AG04449 (cell line): ENCODE data around the gene F2.

Experiments
- CTCF ChIA-PET: fragments of 350-600 bp; formaldehyde crosslinking; extraction: SDS; loops from one replicate; lab custom pipeline; 2021; ENCODE audit warnings: antibody characterized with exemption; lab: Yijun Ruan, JAX
- POLR2A ChIA-PET: fragments of 400-600, 350-600 bp; formaldehyde crosslinking; extraction: SDS; loops from one replicate; lab custom pipeline; 2020; ENCODE audit warnings: antibody characterized with exemption, inconsistent platforms; lab: Yijun Ruan, JAX
- DNase-seq: peaks from one replicate; pipeline ENCODE4 v3.0.0-alpha.2; 2010; ENCODE audit warnings: low read depth, low spot score
- H3K4me3 ChIP-seq: 2 replicates; pipeline ENCODE4 v1.5.1; 2011; ENCODE audit warnings: low read depth, mild to moderate bottlenecking, control low read depth, low read length
- CTCF ChIP-seq: IDR thresholded peaks from one replicate; pipeline ENCODE4 v1.5.1; 2011; ENCODE audit warnings: mild to moderate bottlenecking, moderate library complexity, low read length, control low read depth, inconsistent platforms; ENCODE audit not compliant: insufficient read depth; ENCODE audit errors: missing control alignments

F2 gene

GRCh38 chr11:46677991-46678740 lies 40.8 kb upstream of the F2 start:
- DNase-seq, result no peak
- POLR2A ChIA-PET, result interaction anchor here (1.2 kb wide), 1 partner anchor 9 kb away, joined by 3 read pairs; no protein-coding TSS in a partner anchor
- CTCF ChIA-PET, result no interaction called here
- no peak for TF ChIP-seq CTCF
- H3K4me3 ChIP-seq, result no peak overlapping the region

- ChIA-PET CTCF (no interaction called here), POLR2A (interaction anchor here (1.2 kb wide), 1 partner anchor 9 kb away, joined by 3 read pairs; no protein-coding TSS in a partner anchor)
- no peak for DNase-seq
- H3K4me3 ChIP-seq, result no peak overlapping the region
- no peak for TF ChIP-seq CTCF
Measured at GRCh38 chr11:46678741-46679130, 40.3 kb upstream of the F2 start.

- no peak for TF ChIP-seq CTCF
- DNase-seq, result no peak
- H3K4me3 ChIP-seq, result no peak overlapping the region
- POLR2A ChIA-PET, result no interaction called here
- CTCF ChIA-PET, result no interaction called here
Measured at GRCh38 chr11:46679241-46680163, 39.5 kb upstream of the F2 start.

- POLR2A ChIA-PET, result no interaction called here
- CTCF ChIA-PET, result no interaction called here
- TF ChIP-seq CTCF, result no peak
- no peak for DNase-seq
- no peak overlapping the region for H3K4me3 ChIP-seq
Measured at GRCh38 chr11:46680164-46680760, 38.8 kb upstream of the F2 start.

GRCh38 chr11:46680815-46681214 lies 38.2 kb upstream of the F2 start:
- ChIA-PET CTCF (no interaction called here), POLR2A (no interaction called here)
- no peak for TF ChIP-seq CTCF
- DNase-seq, result no peak
- no peak overlapping the region for H3K4me3 ChIP-seq
